Trophoblast cell (in vitro differentiated cells and primary cell): Measurements from ENCODE around the gene KIF5A.

Experiments used
- DNase-seq, 2 donors: peaks; one replicate each; pipeline ENCODE4 v3.0.0-alpha.2; 2016
- H2AFZ ChIP-seq: 2 replicates; pipeline ENCODE4 v1.6.1; 2013; ENCODE audit warnings: low read length, moderate library complexity, mild to moderate bottlenecking; ENCODE audit not compliant: insufficient read depth, poor library complexity
- H2AK5ac ChIP-seq: 2 replicates; pipeline ENCODE4 v1.6.1; 2013; ENCODE audit warnings: mild to moderate bottlenecking, low read length
- H2BK120ac ChIP-seq: 2 replicates; pipeline ENCODE4 v1.6.1; 2013; ENCODE audit warnings: low read length, mild to moderate bottlenecking, moderate library complexity; ENCODE audit not compliant: insufficient read depth, poor library complexity
- H2BK12ac ChIP-seq: 2 replicates; pipeline ENCODE4 v1.6.1; 2013; ENCODE audit warnings: mild to moderate bottlenecking, low read length, moderate library complexity
- H2BK5ac ChIP-seq: 2 replicates; pipeline ENCODE4 v1.6.1; 2013; ENCODE audit warnings: low read length, low read depth, moderate library complexity, mild to moderate bottlenecking; ENCODE audit not compliant: poor library complexity
- H3K14ac ChIP-seq: 2 replicates; pipeline ENCODE4 v1.6.1; 2013; ENCODE audit warnings: mild to moderate bottlenecking, low read length
- H3K18ac ChIP-seq: 2 replicates; pipeline ENCODE4 v1.6.1; 2013; ENCODE audit warnings: mild to moderate bottlenecking, low read length
- H3K23ac ChIP-seq: 2 replicates; pipeline ENCODE4 v1.6.1; 2013; ENCODE audit warnings: low read length
- H3K27ac ChIP-seq: 2 replicates; pipeline ENCODE4 v1.5.1; 2013; ENCODE audit warnings: low read depth, mild to moderate bottlenecking, inconsistent platforms, low read length, moderate library complexity
- H3K27me3 ChIP-seq: 2 replicates; pipeline ENCODE4 v1.6.1; 2013; ENCODE audit warnings: inconsistent platforms, mild to moderate bottlenecking, low read length, moderate library complexity; ENCODE audit not compliant: insufficient read depth
- H3K36me3 ChIP-seq, 2 experiments: 1 replicate in 1 of 2; 2 replicates in 1 of 2; pipeline ENCODE4 v1.6.1; 2013; ENCODE audit warnings: low read length in 2 of 2, mild to moderate bottlenecking in 2 of 2, moderate library complexity in 1 of 2; ENCODE audit not compliant: insufficient read depth in 2 of 2, control insufficient read depth in 1 of 2
- H3K4ac ChIP-seq: 2 replicates; pipeline ENCODE4 v1.6.1; 2013; ENCODE audit warnings: low read depth, mild to moderate bottlenecking, low read length, moderate library complexity
- H3K4me1 ChIP-seq, 2 experiments: 1 replicate in 1 of 2; 2 replicates in 1 of 2; pipeline ENCODE4 v1.6.1; 2013; ENCODE audit warnings: low read length in 2 of 2, mild to moderate bottlenecking in 2 of 2, moderate library complexity in 1 of 2; ENCODE audit not compliant: insufficient read depth in 2 of 2, control insufficient read depth in 1 of 2
- H3K4me2 ChIP-seq: 2 replicates; pipeline ENCODE4 v1.6.1; 2013; ENCODE audit warnings: inconsistent platforms, mild to moderate bottlenecking, low read length, moderate library complexity
- H3K4me3 ChIP-seq: 2 replicates; pipeline ENCODE4 v1.5.1; 2013; ENCODE audit warnings: mild to moderate bottlenecking, low read depth, low read length, inconsistent platforms
- H3K79me1 ChIP-seq: one replicate; pipeline ENCODE4 v1.6.1; 2013; ENCODE audit warnings: low read length
- H3K79me2 ChIP-seq: 2 replicates; pipeline ENCODE4 v1.6.1; 2013; ENCODE audit warnings: low read length, mild to moderate bottlenecking; ENCODE audit not compliant: control insufficient read depth, insufficient read depth, poor library complexity
- H3K9ac ChIP-seq: 2 replicates; pipeline ENCODE4 v1.6.1; 2013; ENCODE audit warnings: mild to moderate bottlenecking, low read length
- H3K9me3 ChIP-seq: 2 replicates; pipeline ENCODE4 v1.6.1; 2013; ENCODE audit warnings: low read depth, mild to moderate bottlenecking, control low read depth, inconsistent platforms, low read length; ENCODE audit not compliant: insufficient read depth
- H4K12ac ChIP-seq: 2 replicates; pipeline ENCODE4 v1.6.1; 2013; ENCODE audit warnings: low read depth, mild to moderate bottlenecking, low read length, moderate library complexity
- H4K8ac ChIP-seq: 2 replicates; pipeline ENCODE4 v1.6.1; 2013; ENCODE audit warnings: low read depth, mild to moderate bottlenecking, low read length, moderate library complexity
- H4K91ac ChIP-seq: one replicate; pipeline ENCODE4 v1.6.1; 2013; ENCODE audit warnings: low read depth, mild to moderate bottlenecking, low read length, moderate library complexity
- WGBS: extraction: QIAGEN DNeasy Blood & Tissue Kit; methylation state at CpG from one replicate; pipeline ENCODE4 v1.1.7; 2013; ENCODE audit warnings: missing lambda C conversion rate; ENCODE audit not compliant: insufficient read length, insufficient coverage; ENCODE audit errors: extremely low coverage; 5-methylcytosine and 5-hydroxymethylcytosine counted together

Gene KIF5A

GRCh38 chr12:57604454-57604991, 54.7 kb downstream of the KIF5A start, which contains the start of gene DTX3:
DTX3 (plus strand) TSS chr12:57604824; CDS start chr12:57606518, 1,694 bp downstream.
- no peaks in the 10 kb centered on the region for H3K27me3 ChIP-seq
- peak within 1 kb of the TSS; percentile 93 for H3K4me2 ChIP-seq
- H3K14ac ChIP-seq: peak within 1 kb of the TSS; percentile 87
- peak within 1 kb of the TSS; percentile 4 for H2BK5ac ChIP-seq
- H3K79me2 ChIP-seq: peaks cover 3% of the 10 kb centered on the region
- H2BK12ac ChIP-seq: no peak within 1 kb of the TSS
- H4K91ac ChIP-seq: peak within 1 kb of the TSS; percentile 81
- H3K9me3 ChIP-seq: peaks cover 1% of the 10 kb centered on the region
- peaks cover 7% of the 10 kb centered on the region for H3K79me1 ChIP-seq
- WGBS: no CpG with 5 or more reads among the region's 36 CpGs
- no peak within 1 kb of the TSS for H3K23ac ChIP-seq
- peak within 1 kb of the TSS; percentile 79 for H3K18ac ChIP-seq
- H3K4me3 ChIP-seq: peak within 1 kb of the TSS; percentile 83
- H3K4me1 ChIP-seq: peaks cover 11 to 18% of the 10 kb centered on the region in 2 experiments
- no peak within 1 kb of the TSS for H3K27ac ChIP-seq
- peak within 1 kb of the TSS; percentile 97 for H4K8ac ChIP-seq
- H2AFZ ChIP-seq: peak within 1 kb of the TSS; percentile 98
- peak within 1 kb of the TSS; percentile 39 for H3K4ac ChIP-seq
- DNase-seq: no peak
- H2AK5ac ChIP-seq: peak within 1 kb of the TSS; percentile 57
- H2BK120ac ChIP-seq: peak within 1 kb of the TSS; percentile 80
- peak within 1 kb of the TSS; percentile 60 for H4K12ac ChIP-seq
- peak within 1 kb of the TSS; percentile 75 for H3K9ac ChIP-seq
- H3K36me3 ChIP-seq: peaks cover 18 to 31% of the 10 kb centered on the region in 2 experiments

- no peak overlapping the region for H2BK12ac ChIP-seq
- H4K8ac ChIP-seq: peak overlapping the region; percentile 89
- peaks cover 3% of the 10 kb centered on the region for H3K79me2 ChIP-seq
- peak overlapping the region; percentile 39 for H3K4ac ChIP-seq
- H2AFZ ChIP-seq: peak overlapping the region; percentile 56
- H3K79me1 ChIP-seq: peaks cover 7% of the 10 kb centered on the region
- peaks cover 5% of the 10 kb centered on the region for H3K27me3 ChIP-seq
- no peak overlapping the region for H2BK5ac ChIP-seq
- peaks cover 15 to 25% of the 10 kb centered on the region in 2 experiments for H3K36me3 ChIP-seq
- peak overlapping the region; percentile 83 for H3K4me3 ChIP-seq
- peak overlapping the region; percentile 81 for H4K91ac ChIP-seq
- H3K27ac ChIP-seq: no peak overlapping the region
- H2AK5ac ChIP-seq: peak overlapping the region; percentile 57
- peak overlapping the region; percentile 87 for H3K14ac ChIP-seq
- peak overlapping the region; percentile 74 for H3K18ac ChIP-seq
- peaks cover 11 to 18% of the 10 kb centered on the region in 2 experiments for H3K4me1 ChIP-seq
- peaks cover 1% of the 10 kb centered on the region for H3K9me3 ChIP-seq
- no CpG with 5 or more reads among the region's 25 CpGs for WGBS
- no peak for DNase-seq
- H3K23ac ChIP-seq: no peak overlapping the region
- peak overlapping the region; percentile 75 for H3K9ac ChIP-seq
- H2BK120ac ChIP-seq: peak overlapping the region; percentile 80
- peak overlapping the region; percentile 79 for H3K4me2 ChIP-seq
- H4K12ac ChIP-seq: peak overlapping the region; percentile 60
Observed at GRCh38 chr12:57604992-57605810, 55.4 kb downstream of the KIF5A start.

- Histone ChIP-seq H3K27me3 (peaks cover 5% of the 10 kb centered on the region), H3K9me3 (peaks cover 1% of the 10 kb centered on the region), H3K4me2 (peak overlapping the region; percentile 79), H3K14ac (no peak overlapping the region), H2BK120ac (no peak overlapping the region), H3K9ac (no peak overlapping the region), H3K79me2 (peaks cover 3% of the 10 kb centered on the region), H2AK5ac (no peak overlapping the region), H4K91ac (no peak overlapping the region), H3K27ac (no peak overlapping the region), H3K4me1 (peaks cover 12 to 20% of the 10 kb centered on the region in 2 experiments), H3K79me1 (peaks cover 8% of the 10 kb centered on the region), H4K8ac (no peak overlapping the region), H2BK12ac (no peak overlapping the region), H2AFZ (no peak overlapping the region), H4K12ac (no peak overlapping the region), H3K4ac (no peak overlapping the region), H3K23ac (no peak overlapping the region), H3K36me3 (peaks cover 12 to 19% of the 10 kb centered on the region in 2 experiments), H3K18ac (no peak overlapping the region), H2BK5ac (no peak overlapping the region), H3K4me3 (no peak overlapping the region)
- no peak for DNase-seq
- no CpG with 5 or more reads among the region's 4 CpGs for WGBS
Observed at GRCh38 chr12:57605811-57606311, 56.0 kb downstream of the KIF5A start.

- no peak overlapping the region for H2BK12ac ChIP-seq
- H4K91ac ChIP-seq: no peak overlapping the region
- H4K8ac ChIP-seq: no peak overlapping the region
- no CpG with 5 or more reads among the region's 2 CpGs for WGBS
- no peak overlapping the region for H2AK5ac ChIP-seq
- H3K18ac ChIP-seq: no peak overlapping the region
- peaks cover 12% of the 10 kb centered on the region for H3K79me1 ChIP-seq
- H2BK120ac ChIP-seq: no peak overlapping the region
- no peak overlapping the region for H3K4me2 ChIP-seq
- H3K36me3 ChIP-seq: peaks cover 12 to 14% of the 10 kb centered on the region in 2 experiments
- H2BK5ac ChIP-seq: no peak overlapping the region
- H3K4ac ChIP-seq: no peak overlapping the region
- H3K23ac ChIP-seq: no peak overlapping the region
- peaks cover 1% of the 10 kb centered on the region for H3K9me3 ChIP-seq
- H3K14ac ChIP-seq: no peak overlapping the region
- H3K4me3 ChIP-seq: no peak overlapping the region
- H2AFZ ChIP-seq: no peak overlapping the region
- H4K12ac ChIP-seq: no peak overlapping the region
- no peak overlapping the region for H3K27ac ChIP-seq
- peaks cover 14 to 22% of the 10 kb centered on the region in 2 experiments for H3K4me1 ChIP-seq
- peaks cover 3% of the 10 kb centered on the region for H3K79me2 ChIP-seq
- peaks cover 11% of the 10 kb centered on the region for H3K27me3 ChIP-seq
- no peak for DNase-seq
- H3K9ac ChIP-seq: no peak overlapping the region
Observed at GRCh38 chr12:57606399-57606798, 56.6 kb downstream of the KIF5A start.
